ENCODE measurements around the gene NDUFS8. TPM values are rescaled to one million over a fixed set of nuclear protein-coding genes. Genes with fewer than 3 reads are reported as not detected.

NDUFS8 gene
- total RNA-seq, 2 experiments from 2014 or later: 70.5 to 72.5 TPM

DNA sequence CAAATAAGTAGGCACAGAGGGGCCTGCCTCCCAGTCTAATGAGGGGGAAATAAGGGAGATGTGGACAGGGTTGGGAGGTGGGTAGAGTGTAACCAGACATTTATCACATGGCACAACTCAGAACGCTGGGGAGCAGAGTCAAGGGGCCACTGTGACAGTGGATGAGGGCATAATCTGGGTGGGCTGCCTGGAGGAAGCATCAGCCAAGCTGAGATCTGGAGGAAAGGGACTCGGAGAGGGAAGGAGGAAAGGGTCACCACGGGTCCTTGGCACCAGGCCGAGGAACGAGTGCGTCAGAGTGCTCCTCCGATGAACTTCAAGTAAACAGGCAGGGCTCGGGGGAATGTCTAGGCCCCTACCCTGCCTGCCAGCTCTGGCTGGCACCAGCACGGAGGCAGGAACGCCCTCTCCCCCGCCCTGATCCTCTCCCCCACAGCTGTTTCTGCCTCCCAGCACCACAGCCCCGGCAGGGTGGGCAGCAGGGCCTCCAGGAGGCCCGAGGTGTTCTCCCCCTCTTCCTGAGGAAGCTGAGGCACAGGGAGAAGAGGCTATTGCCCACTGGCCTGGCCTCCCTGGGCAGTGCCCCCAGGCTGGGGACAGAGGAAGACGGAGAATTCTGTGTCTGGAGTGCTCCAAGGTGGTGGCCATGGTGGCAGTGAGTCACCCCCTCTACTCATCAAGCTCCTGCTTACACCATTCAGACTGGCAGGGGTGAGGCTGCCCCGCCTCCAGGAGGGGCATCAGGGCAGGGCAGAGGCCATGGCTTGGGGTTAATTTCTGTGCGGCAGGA, 16.1 kb upstream of the NDUFS8 start:
- peak; percentile 29 for ATAC-seq (ENCODE audit: poor library complexity)
- Mint-ChIP-seq H3K27me3 (peaks cover 4% of the 10 kb centered on the region), H3K9me3 (no peaks in the 10 kb centered on the region), H3K4me3 (no peak overlapping the region), H3K36me3 (ENCODE audit: low read depth) (no peaks in the 10 kb centered on the region), H3K4me1 (ENCODE audit: low read depth) (peaks cover 3% of the 10 kb centered on the region), H3K27ac (no peak overlapping the region)
- ChIA-PET CTCF (no interaction called here), POLR2A (no interaction called here)
- H3K27ac ChIP-seq (ENCODE audit: low read depth in 1 of 2, low read length in 2 of 2): no peak overlapping the region
- H3K9me3 ChIP-seq (ENCODE audit: control insufficient read depth in 1 of 2, insufficient read depth in 1 of 2, low read length in 2 of 2): peaks cover 0 to 4% of the 10 kb centered on the region in 2 experiments
- TF ChIP-seq, protein P1, sequence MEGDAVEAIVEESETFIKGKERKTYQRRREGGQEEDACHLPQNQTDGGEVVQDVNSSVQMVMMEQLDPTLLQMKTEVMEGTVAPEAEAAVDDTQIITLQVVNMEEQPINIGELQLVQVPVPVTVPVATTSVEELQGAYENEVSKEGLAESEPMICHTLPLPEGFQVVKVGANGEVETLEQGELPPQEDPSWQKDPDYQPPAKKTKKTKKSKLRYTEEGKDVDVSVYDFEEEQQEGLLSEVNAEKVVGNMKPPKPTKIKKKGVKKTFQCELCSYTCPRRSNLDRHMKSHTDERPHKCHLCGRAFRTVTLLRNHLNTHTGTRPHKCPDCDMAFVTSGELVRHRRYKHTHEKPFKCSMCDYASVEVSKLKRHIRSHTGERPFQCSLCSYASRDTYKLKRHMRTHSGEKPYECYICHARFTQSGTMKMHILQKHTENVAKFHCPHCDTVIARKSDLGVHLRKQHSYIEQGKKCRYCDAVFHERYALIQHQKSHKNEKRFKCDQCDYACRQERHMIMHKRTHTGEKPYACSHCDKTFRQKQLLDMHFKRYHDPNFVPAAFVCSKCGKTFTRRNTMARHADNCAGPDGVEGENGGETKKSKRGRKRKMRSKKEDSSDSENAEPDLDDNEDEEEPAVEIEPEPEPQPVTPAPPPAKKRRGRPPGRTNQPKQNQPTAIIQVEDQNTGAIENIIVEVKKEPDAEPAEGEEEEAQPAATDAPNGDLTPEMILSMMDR (IDR thresholded peaks at IDR 0.05): no peak
- DNase-seq: peak in 1 of 14 experiments; percentile 48
- H3K27me3 ChIP-seq (ENCODE audit: control insufficient read depth in 1 of 2, insufficient read depth in 2 of 2, low read length in 2 of 2): no peaks in the 10 kb centered on the region
- no peak overlapping the region for H3K4me3 ChIP-seq (ENCODE audit: low read length)
- intact Hi-C loops (cut with DNase I, micrococcal nuclease): no loop called here
- no peaks in the 10 kb centered on the region for H3K36me3 ChIP-seq (ENCODE audit: insufficient read depth, low read length)
- peaks cover 5% of the 10 kb centered on the region for H3K4me1 ChIP-seq (ENCODE audit: insufficient read depth, low read length)

DNA sequence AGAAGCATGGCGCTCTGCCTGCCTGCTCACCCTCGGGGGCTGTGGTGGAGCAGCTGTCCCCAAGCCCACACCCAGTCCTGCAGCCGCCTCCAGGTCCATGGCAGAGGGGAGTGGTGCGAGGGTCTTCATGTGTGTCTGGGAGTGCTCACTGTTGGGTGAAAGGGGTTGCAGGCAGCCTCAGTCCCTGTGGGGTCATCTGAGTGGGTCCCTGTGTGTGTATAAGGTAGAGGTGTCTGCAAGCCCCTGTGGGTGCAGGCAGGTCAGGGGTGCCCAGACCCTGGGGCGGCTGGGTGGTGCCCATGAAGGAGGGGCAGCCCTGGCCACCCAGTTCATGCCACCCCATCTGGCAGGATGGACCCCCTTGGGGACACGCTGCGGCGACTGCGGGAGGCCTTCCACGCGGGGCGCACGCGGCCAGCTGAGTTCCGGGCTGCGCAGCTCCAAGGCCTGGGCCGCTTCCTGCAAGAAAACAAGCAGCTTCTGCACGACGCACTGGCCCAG, 15.5 kb upstream of the NDUFS8 start:
- H3K9me3 ChIP-seq (ENCODE audit: control insufficient read depth in 1 of 2, insufficient read depth in 1 of 2, low read length in 2 of 2): peaks cover 0 to 4% of the 10 kb centered on the region in 2 experiments
- H3K4me3 Mint-ChIP-seq: no peak overlapping the region
- no peaks in the 10 kb centered on the region for H3K4me1 Mint-ChIP-seq (ENCODE audit: low read depth)
- no peaks in the 10 kb centered on the region for H3K36me3 Mint-ChIP-seq (ENCODE audit: low read depth)
- TF ChIP-seq, protein P1 (IDR thresholded peaks at IDR 0.05): no peak
- no peak overlapping the region for H3K27ac ChIP-seq (ENCODE audit: low read depth in 1 of 2, low read length in 2 of 2)
- no peaks in the 10 kb centered on the region for H3K36me3 ChIP-seq (ENCODE audit: insufficient read depth, low read length)
- ChIA-PET POLR2A (no interaction called here), CTCF (no interaction called here)
- H3K27me3 ChIP-seq (ENCODE audit: control insufficient read depth in 1 of 2, insufficient read depth in 2 of 2, low read length in 2 of 2): no peaks in the 10 kb centered on the region
- intact Hi-C loops (cut with DNase I, micrococcal nuclease): no loop called here
- H3K27me3 Mint-ChIP-seq: no peaks in the 10 kb centered on the region
- H3K4me3 ChIP-seq (ENCODE audit: low read length): no peak overlapping the region
- no peak overlapping the region for H3K27ac Mint-ChIP-seq
- peaks cover 2% of the 10 kb centered on the region for H3K4me1 ChIP-seq (ENCODE audit: insufficient read depth, low read length)
- DNase-seq (no peak), ATAC-seq (ENCODE audit: poor library complexity) (no peak)
- H3K9me3 Mint-ChIP-seq: no peaks in the 10 kb centered on the region

DNA sequence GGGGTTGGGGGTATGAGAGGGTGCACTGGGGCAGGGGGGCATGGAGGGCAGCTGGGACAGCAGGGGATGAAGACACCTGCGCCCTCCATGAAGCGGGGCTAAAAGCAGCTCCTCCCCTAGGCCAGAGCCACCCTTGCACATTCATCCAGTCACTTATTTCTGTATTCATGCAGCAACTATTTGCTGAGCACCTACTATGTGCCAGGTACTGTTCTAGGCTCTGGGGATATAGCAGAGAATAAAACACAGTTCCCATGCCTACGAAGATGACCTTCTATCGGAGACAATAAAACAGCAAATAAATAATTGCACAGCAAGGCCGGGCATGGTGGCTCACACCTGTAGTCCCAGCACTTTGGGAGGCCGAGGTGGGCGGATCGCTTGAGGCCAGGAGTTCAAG, 15.0 kb upstream of the NDUFS8 start:
- TF ChIP-seq, protein P1 (IDR thresholded peaks at IDR 0.05): no peak
- no peak overlapping the region for H3K4me3 Mint-ChIP-seq
- no peak for ATAC-seq (ENCODE audit: poor library complexity)
- CTCF ChIA-PET: no interaction called here
- H3K4me1 Mint-ChIP-seq (ENCODE audit: low read depth): no peaks in the 10 kb centered on the region
- H3K27ac Mint-ChIP-seq: no peak overlapping the region
- no peaks in the 10 kb centered on the region for H3K4me1 ChIP-seq (ENCODE audit: insufficient read depth, low read length)
- no peaks in the 10 kb centered on the region for H3K9me3 Mint-ChIP-seq
- no peak overlapping the region for H3K27ac ChIP-seq (ENCODE audit: low read depth in 1 of 2, low read length in 2 of 2)
- POLR2A ChIA-PET: no interaction called here
- H3K27me3 Mint-ChIP-seq: no peaks in the 10 kb centered on the region
- H3K27me3 ChIP-seq (ENCODE audit: control insufficient read depth in 1 of 2, insufficient read depth in 2 of 2, low read length in 2 of 2): no peaks in the 10 kb centered on the region
- no peaks in the 10 kb centered on the region for H3K36me3 Mint-ChIP-seq (ENCODE audit: low read depth)
- no peak overlapping the region for H3K4me3 ChIP-seq (ENCODE audit: low read length)
- intact Hi-C loops (cut with DNase I, micrococcal nuclease): no loop called here
- no peaks in the 10 kb centered on the region for H3K36me3 ChIP-seq (ENCODE audit: insufficient read depth, low read length)
- peaks cover 0 to 4% of the 10 kb centered on the region in 2 experiments for H3K9me3 ChIP-seq (ENCODE audit: control insufficient read depth in 1 of 2, insufficient read depth in 1 of 2, low read length in 2 of 2)
- DNase-seq: no peak

Measured in CD4-positive, alpha-beta T cell (primary cell).